Measurements from ENCODE around the gene RAB5B. TPM values are rescaled to one million over a fixed set of nuclear protein-coding genes. Genes with fewer than 3 reads are reported as not detected.

Gene RAB5B
- total and polyA plus RNA-seq, 2 donors from 2014 or later: 72.5 to 112 TPM

GRCh38 chr12:55982319-55982936 lies 8.6 kb downstream of the RAB5B start:
- Histone ChIP-seq H3K4me3 (ENCODE audit: low read length in 3 of 3) (no peak overlapping the region), H3K9ac (ENCODE audit: low read length in 3 of 3) (no peak overlapping the region), H3K27ac (ENCODE audit: low read depth in 2 of 2, low read length in 2 of 2) (no peak overlapping the region), H3K36me3 (ENCODE audit: control insufficient read depth in 2 of 3, insufficient read depth in 3 of 3, low read length in 3 of 3) (peaks cover 0 to 20% (median 2%) of the 10 kb centered on the region in 3 donors), H3K27me3 (ENCODE audit: control insufficient read depth, insufficient read depth, low read length) (no peaks in the 10 kb centered on the region), H3K9me3 (ENCODE audit: control insufficient read depth in 2 of 3, insufficient read depth in 1 of 3, low read length in 3 of 3) (no peaks in the 10 kb centered on the region), H3K4me1 (ENCODE audit: control insufficient read depth in 2 of 3, insufficient read depth in 2 of 3, low read depth in 1 of 3, low read length in 3 of 3) (no peaks in the 10 kb centered on the region)
- TF ChIP-seq CTCF (IDR thresholded peaks at IDR 0.05; ENCODE audit: borderline replicate concordance, extremely low read depth, insufficient read depth): no peak
- DNase-seq (peak in 3 of 5 donors; percentile 52 to 83 (median 82)), FAIRE-seq (no peak)
- intact Hi-C loops (cut with DNase I): no loop called here

GRCh38 chr12:55983232-55983842 lies 9.5 kb downstream of the RAB5B start:
- DNase-seq (no peak), FAIRE-seq (no peak)
- no peaks in the 10 kb centered on the region for H3K27me3 ChIP-seq (ENCODE audit: control insufficient read depth, insufficient read depth, low read length)
- H3K4me3 ChIP-seq (ENCODE audit: low read length in 3 of 3): no peak overlapping the region
- no peak overlapping the region for H3K9ac ChIP-seq (ENCODE audit: low read length in 3 of 3)
- intact Hi-C loops (cut with DNase I): no loop called here
- peaks cover 0 to 20% (median 2%) of the 10 kb centered on the region in 3 donors for H3K36me3 ChIP-seq (ENCODE audit: control insufficient read depth in 2 of 3, insufficient read depth in 3 of 3, low read length in 3 of 3)
- H3K4me1 ChIP-seq (ENCODE audit: control insufficient read depth in 2 of 3, insufficient read depth in 2 of 3, low read depth in 1 of 3, low read length in 3 of 3): no peaks in the 10 kb centered on the region
- H3K9me3 ChIP-seq (ENCODE audit: control insufficient read depth in 2 of 3, insufficient read depth in 1 of 3, low read length in 3 of 3): no peaks in the 10 kb centered on the region
- no peak overlapping the region for H3K27ac ChIP-seq (ENCODE audit: low read depth in 2 of 2, low read length in 2 of 2)
- TF ChIP-seq CTCF (IDR thresholded peaks at IDR 0.05; ENCODE audit: borderline replicate concordance, extremely low read depth, insufficient read depth): no peak

- no peaks in the 10 kb centered on the region for H3K27me3 ChIP-seq (ENCODE audit: control insufficient read depth, insufficient read depth, low read length)
- H3K4me1 ChIP-seq (ENCODE audit: control insufficient read depth in 2 of 3, insufficient read depth in 2 of 3, low read depth in 1 of 3, low read length in 3 of 3): no peaks in the 10 kb centered on the region
- H3K4me3 ChIP-seq (ENCODE audit: low read length in 3 of 3): no peak overlapping the region
- H3K9ac ChIP-seq (ENCODE audit: low read length in 3 of 3): no peak overlapping the region
- FAIRE-seq (no peak), DNase-seq (no peak)
- H3K9me3 ChIP-seq (ENCODE audit: control insufficient read depth in 2 of 3, insufficient read depth in 1 of 3, low read length in 3 of 3): no peaks in the 10 kb centered on the region
- intact Hi-C loops (cut with DNase I): no loop called here
- TF ChIP-seq CTCF (IDR thresholded peaks at IDR 0.05; ENCODE audit: borderline replicate concordance, extremely low read depth, insufficient read depth): no peak
- peaks cover 0 to 23% (median 4%) of the 10 kb centered on the region in 3 donors for H3K36me3 ChIP-seq (ENCODE audit: control insufficient read depth in 2 of 3, insufficient read depth in 3 of 3, low read length in 3 of 3)
- no peak overlapping the region for H3K27ac ChIP-seq (ENCODE audit: low read depth in 2 of 2, low read length in 2 of 2)
Observed at GRCh38 chr12:55984861-55985260, 11.0 kb downstream of the RAB5B start.

Data from kidney (tissue), 14 donors.